HG03378 (cell line): ENCODE measurements around the gene CPT1A.

Experiments used
- ATAC-seq: cut with Tn5 transposase; IDR thresholded peaks from one replicate; pipeline ENCODE4 v1.9.1; 2021; ENCODE audit warnings: mild to moderate bottlenecking, moderate library complexity; ENCODE audit not compliant: unreplicated experiment

The CPT1A gene

DNA sequence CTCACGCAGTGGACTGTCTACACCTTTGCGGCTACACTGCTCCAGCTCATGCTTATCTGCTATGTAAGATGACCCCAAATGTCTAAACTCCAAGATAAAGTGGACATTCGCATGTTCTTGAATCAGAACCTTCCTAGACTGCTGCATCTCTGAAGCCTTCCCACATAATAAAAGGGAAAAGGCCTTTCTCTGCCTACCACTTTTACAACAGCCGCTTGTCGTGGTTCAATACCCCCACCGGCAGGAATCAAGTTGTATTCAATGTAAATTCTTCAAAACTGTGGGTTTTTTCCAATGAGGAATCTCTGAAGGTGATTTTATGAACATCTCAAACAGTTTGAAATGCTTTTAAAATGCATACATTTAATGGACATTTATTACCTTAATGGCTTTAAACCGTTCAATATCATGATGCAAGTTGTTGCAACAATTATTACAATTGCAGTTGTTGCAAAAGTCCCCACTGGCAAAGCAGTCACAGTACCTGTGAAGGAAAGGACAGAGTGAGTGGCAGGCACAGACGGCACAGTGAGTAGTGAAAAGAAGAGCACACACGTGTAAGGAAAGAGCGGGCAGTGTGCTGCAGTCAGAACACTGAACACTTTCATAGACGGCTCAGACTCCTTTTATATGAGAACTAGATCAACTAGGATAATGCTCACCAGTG, 126.1 kb downstream of the CPT1A start:
- no peak for ATAC-seq

DNA sequence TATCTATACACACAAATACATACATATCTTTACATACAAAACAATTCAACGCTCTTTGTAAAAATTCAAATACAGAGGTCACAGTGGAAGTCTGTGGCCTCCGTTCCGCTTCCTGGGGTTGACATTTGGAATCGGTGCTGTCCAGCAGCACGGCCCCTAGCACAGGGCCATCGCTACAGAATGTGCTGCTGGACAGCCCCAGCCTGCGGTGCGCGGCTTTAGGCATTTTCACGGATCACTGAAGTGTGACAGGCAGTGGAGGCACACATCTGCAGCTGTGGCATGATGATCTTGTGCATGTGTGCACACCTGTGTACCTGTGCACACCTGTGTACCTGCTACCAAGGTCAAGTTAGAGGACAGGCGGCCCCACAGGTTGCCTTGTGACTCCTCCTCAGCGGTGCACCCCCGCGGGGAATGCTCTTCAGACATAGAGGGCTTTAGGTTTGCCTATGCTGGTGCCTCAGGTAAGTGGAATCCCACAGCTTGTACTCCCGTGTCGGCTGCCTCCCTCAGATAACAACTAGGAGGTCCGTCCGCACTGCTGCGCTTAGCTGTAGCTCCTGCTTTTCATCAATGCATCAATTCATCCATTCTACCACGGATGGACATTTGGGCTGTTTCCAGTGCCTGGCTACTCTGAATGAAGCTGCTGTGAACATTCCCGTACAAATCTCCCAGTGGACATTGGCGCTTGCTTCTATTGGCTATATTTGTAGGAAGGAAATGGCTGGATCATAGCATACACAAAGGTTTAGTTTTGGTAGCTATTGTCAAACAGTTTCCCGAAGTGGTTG, 127.5 kb downstream of the CPT1A start:
- no peak for ATAC-seq

DNA sequence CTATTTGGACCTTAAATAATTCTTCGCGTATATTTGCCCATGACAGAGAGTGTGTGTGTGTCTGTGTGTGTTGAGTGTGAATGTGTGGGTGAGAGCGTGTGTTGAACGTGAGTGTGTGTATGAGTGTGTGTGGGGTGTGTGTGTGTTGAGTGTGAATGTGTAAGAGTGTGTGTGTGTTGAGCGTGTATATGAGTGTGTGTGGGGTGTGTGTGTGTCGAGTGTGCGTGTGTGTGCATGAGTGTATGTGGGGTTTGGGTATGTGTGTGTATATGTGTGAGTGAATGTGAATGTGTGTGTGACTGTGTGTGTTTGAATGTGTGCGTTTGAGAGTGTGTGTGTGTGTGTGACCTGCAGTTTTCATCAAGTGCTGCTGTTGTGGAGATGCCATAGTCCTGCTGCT, 130.6 kb downstream of the CPT1A start:
- no peak for ATAC-seq

DNA sequence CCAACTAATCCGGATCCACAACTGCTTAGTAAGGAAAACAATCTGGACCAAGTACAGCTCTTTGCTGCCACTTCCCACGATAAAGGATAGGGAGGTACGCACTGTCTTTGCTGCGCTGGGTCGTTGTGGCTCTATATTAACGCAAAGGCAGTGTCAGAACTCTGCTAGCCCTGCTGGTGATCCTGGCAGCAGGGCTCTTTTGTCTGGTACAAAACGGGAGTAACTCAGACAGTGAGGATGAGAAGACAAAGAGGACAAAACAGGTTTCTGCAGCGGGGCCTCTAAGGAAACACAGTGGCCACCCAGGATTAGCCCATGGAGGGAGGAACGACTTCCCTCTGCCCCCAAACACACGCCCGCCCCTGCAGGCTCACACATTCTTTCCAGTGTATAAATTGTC, 131.3 kb downstream of the CPT1A start:
- no peak for ATAC-seq

DNA sequence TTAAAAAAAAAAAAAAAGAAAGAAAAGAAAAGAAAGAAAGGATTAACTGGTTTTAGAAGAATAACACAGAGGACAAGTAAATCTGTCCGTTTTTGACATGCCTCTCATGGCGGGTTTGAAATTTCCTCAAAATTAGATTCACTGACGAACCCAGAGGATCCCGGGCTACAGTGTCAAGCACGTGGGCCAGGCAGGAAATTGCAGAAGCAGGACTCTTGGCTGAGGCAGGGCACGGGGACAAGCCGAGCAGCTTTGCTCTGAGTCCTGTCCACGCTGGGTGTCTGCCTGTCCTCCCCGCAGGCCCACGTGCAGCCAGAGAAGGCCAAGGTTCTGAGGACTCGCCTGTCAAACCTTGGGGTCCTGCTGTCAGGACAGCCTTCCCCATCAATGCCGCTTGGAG, 132.7 kb downstream of the CPT1A start:
- ATAC-seq = no peak

DNA sequence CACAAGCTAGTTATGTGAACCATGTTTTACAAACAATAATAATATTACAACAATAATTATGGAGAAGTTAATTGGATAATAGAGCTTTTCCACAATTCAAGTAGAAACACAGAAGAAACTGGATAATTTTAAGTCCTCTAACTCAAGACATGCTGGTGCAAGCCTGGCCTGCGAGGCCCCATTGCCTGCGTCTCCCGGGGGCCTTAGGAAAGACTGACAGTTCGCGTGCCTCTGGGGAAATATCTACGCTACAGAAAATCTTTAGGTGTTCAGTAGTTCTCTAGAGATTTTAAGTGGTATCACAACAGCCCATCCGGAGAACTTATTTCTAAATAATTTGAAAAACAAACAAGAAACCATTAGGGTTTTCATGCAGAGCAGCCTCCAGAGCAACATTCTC, 134.2 kb downstream of the CPT1A start:
- ATAC-seq = no peak

DNA sequence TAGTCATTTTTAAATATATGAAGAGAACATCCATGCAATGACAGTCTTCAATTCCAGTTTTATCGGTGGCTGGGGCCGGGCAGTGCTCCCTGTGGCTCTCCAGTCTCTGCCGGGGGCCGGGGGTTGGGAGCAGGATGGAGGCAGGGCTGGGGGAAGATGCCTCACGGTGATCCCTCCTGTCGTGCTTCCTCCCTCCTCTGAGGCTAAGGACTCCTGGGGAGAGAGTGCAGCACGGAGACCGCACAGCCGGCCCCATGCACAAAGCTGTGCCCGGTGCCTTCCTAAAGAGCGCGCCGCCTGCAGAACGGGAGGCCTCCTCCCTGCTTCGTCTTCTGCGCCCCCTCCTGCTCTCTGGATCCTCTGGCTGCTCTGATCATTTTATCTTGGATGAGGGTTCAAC, 136.8 kb downstream of the CPT1A start:
- ATAC-seq = no peak
